ENCODE results near the gene PARP16. TPM values are rescaled to one million over a fixed set of nuclear protein-coding genes. Genes with fewer than 3 reads are reported as not detected.

The PARP16 gene
- total and polyA plus RNA-seq, 8 donors = 2.6 to 17.5 (median 6.7) TPM

DNA sequence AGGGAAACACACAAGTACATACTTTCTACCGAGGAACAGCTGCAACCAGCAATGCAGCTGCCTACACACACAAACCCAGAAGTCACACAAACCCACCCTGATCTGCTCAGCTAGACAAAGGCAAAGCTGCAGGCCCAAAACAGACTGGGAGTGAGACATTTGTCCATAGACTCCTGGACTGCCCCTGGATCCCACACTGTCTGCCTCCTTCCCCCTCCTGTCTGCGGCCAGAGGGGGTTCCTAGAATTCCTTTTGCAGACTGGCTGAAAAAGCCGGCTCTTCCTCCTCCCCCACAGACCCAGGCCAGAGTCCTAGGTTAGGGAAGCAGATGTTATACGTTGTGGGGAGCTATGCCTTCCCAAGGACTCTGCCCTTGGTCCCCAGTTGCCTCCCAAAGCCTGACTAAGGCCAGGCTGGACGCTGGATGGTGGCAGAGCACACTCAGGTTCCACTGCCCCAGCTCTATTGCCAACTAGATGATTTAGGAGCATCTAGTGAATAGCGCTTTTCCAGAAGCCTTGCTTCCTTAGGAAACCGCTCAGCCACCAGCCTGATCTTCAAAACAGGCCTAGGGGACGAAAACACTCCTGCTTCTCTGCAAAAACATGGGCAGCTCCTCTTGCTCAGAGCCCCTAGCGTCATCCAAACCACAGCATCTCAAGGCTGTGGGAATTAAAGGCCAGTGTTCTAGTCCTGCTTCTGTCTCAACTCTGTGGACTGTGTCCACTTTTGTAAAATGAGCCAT, 38.0 kb downstream of the PARP16 start:
- Histone ChIP-seq H3K27ac (peak overlapping the region in 3 of 5 donors; percentile 28 to 72 (median 50)), H3K9me3 (no peaks in the 10 kb centered on the region), H3K36me3 (peaks cover 0 to 10% (median 7%) of the 10 kb centered on the region in 4 donors), H3K27me3 (no peaks in the 10 kb centered on the region), H3K4me1 (peaks cover 0 to 47% (median 16%) of the 10 kb centered on the region in 4 donors), H3K4me3 (no peak overlapping the region)
- TF ChIP-seq POLR2AphosphoS5 (IDR thresholded peaks at IDR 0.05) = no peak
- TF ChIP-seq EP300 (IDR thresholded peaks at IDR 0.05) = no peak
- TF ChIP-seq POLR2A (IDR thresholded peaks at IDR 0.05) = no peak
- TF ChIP-seq, protein P1, sequence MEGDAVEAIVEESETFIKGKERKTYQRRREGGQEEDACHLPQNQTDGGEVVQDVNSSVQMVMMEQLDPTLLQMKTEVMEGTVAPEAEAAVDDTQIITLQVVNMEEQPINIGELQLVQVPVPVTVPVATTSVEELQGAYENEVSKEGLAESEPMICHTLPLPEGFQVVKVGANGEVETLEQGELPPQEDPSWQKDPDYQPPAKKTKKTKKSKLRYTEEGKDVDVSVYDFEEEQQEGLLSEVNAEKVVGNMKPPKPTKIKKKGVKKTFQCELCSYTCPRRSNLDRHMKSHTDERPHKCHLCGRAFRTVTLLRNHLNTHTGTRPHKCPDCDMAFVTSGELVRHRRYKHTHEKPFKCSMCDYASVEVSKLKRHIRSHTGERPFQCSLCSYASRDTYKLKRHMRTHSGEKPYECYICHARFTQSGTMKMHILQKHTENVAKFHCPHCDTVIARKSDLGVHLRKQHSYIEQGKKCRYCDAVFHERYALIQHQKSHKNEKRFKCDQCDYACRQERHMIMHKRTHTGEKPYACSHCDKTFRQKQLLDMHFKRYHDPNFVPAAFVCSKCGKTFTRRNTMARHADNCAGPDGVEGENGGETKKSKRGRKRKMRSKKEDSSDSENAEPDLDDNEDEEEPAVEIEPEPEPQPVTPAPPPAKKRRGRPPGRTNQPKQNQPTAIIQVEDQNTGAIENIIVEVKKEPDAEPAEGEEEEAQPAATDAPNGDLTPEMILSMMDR (IDR thresholded peaks at IDR 0.05) = no peak
- DNase-seq = peak in 1 of 2 donors; percentile 47
- 63 to 81% (median 78%) methylated on average over 9 of the region's 9 CpGs for WGBS, 5 donors
- intact Hi-C loops (cut with DNase I; ENCODE audit: low total_unique reads) = no loop called here

DNA sequence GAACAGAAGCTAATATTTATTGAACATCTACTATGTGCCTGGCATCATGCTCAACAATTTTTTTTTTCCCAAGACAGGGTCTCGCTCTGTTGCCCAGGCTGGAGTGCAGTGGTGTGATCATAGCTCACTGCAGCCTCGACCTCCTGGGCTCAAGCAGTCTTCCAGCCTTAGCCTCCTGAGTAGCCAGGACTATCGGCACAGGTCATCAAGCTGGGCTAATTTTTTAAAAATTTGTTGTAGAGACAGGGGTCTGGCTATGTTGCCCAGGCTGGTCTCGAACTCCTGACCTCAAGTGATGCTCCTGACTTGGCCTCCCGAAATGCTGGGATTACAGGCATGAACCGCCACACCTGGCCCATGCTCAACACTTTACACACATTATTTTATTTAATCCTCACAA, 39.7 kb downstream of the PARP16 start:
- 93 to 97% (median 94%) methylated on average over 6 of the region's 6 CpGs for WGBS, 5 donors
- H3K36me3 ChIP-seq = peaks cover 0 to 10% (median 7%) of the 10 kb centered on the region in 4 donors
- H3K4me1 ChIP-seq = peaks cover 0 to 47% (median 16%) of the 10 kb centered on the region in 4 donors
- H3K9me3 ChIP-seq = no peaks in the 10 kb centered on the region
- peak overlapping the region in 1 of 5 donors; percentile 80 for H3K27ac ChIP-seq
- intact Hi-C loops (cut with DNase I; ENCODE audit: low total_unique reads) = no loop called here
- no peak for DNase-seq
- TF ChIP-seq, protein P1 (IDR thresholded peaks at IDR 0.05) = no peak
- TF ChIP-seq POLR2A (IDR thresholded peaks at IDR 0.05) (no peak), EP300 (IDR thresholded peaks at IDR 0.05) (no peak), POLR2AphosphoS5 (IDR thresholded peaks at IDR 0.05) (no peak)
- H3K4me3 ChIP-seq = no peak overlapping the region
- no peaks in the 10 kb centered on the region for H3K27me3 ChIP-seq

DNA sequence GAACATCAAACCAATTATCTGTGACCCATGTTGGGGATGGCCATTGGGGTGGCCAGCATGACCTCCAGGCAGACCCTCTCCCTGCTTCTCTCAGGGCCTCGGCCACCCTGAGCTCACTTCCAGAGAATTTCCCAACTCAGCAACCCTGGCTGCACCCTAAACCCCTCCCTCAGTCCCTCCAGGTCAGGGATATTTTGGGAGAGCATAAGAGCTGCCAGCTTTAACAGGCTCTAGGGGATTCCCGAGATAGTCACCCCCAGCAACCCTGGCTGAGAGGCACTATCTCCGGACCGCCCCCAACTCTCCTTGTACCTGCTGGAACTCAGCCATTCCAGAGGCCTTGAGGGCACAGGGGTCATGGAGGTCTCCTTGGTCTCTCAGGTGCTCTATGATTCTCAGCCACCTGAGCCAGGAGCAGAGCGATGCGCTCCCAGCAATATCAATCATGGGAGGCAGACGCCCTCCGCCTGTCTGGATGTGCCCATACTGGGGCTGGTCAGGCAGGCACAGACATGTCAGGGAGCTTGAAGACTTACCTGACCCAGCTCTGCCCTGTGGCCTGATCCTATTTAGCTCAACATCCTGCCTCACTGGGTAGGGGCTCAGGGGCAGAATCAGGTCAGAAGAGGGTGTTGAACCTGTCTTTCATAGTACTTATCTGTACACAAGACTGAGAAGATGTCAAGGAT, 40.5 kb downstream of the PARP16 start:
- WGBS, 5 donors = 77 to 93% (median 91%) methylated on average over 8 of the region's 8 CpGs
- intact Hi-C loops (cut with DNase I; ENCODE audit: low total_unique reads) = no loop called here
- DNase-seq = no peak
- no peak for TF ChIP-seq EP300 (IDR thresholded peaks at IDR 0.05)
- no peak for TF ChIP-seq POLR2AphosphoS5 (IDR thresholded peaks at IDR 0.05)
- no peak for TF ChIP-seq POLR2A (IDR thresholded peaks at IDR 0.05)
- TF ChIP-seq, protein P1 (IDR thresholded peaks at IDR 0.05) = no peak
- Histone ChIP-seq H3K27me3 (no peaks in the 10 kb centered on the region), H3K36me3 (peaks cover 0 to 10% (median 7%) of the 10 kb centered on the region in 4 donors), H3K4me3 (no peak overlapping the region), H3K27ac (peak overlapping the region; percentile 8 to 80 (median 66)), H3K4me1 (peaks cover 0 to 42% (median 16%) of the 10 kb centered on the region in 4 donors), H3K9me3 (no peaks in the 10 kb centered on the region)

DNA sequence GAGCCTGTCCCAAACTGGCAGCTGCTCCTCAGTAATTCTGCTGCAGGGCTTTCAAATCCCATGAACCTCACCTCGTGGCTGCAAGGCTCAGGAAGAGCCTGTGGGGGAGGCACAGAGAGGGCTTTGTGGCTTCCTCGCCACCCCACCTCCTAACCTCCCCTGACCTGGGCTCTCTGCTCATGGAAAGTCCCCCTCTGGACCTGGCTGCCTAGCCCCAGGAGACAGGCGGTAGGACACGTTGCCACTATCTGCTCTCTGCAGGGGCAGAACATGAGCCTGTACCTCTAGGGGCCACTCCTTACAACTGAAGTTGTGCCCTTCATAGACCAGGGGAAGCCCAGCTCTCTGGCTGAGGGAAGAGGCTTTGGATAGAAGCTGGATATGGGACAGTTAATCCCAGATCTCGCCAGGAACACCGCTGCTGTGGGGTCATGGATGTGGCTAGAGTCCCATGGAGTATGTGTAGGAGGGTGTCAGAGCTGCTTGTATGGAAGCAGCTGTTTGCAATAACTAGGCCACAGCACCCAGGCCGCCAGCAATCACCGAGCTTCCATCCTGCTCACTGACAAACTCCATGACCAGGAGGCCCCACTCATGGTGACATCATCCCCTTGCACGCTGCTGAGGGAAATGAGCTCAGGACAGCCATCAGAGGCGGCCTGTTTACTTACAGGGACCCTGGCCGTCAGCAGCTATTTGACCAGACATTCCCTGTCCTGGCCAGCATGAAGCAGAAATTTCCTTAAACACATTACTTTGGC, 41.4 kb downstream of the PARP16 start:
- DNase-seq = peak in 1 of 2 donors; percentile 90
- intact Hi-C loops (cut with DNase I; ENCODE audit: low total_unique reads) = no loop called here
- Histone ChIP-seq H3K4me1 (peaks cover 0 to 38% (median 16%) of the 10 kb centered on the region in 4 donors), H3K27me3 (no peaks in the 10 kb centered on the region), H3K9me3 (no peaks in the 10 kb centered on the region), H3K4me3 (no peak overlapping the region), H3K36me3 (peaks cover 0 to 7% (median 5%) of the 10 kb centered on the region in 4 donors), H3K27ac (peak overlapping the region; percentile 8 to 80 (median 66))
- TF ChIP-seq, protein P1 (IDR thresholded peaks at IDR 0.05) = no peak
- peak; percentile 7 to 69 (median 31) for TF ChIP-seq POLR2AphosphoS5 (IDR thresholded peaks at IDR 0.05)
- 71 to 85% (median 81%) methylated on average over 9 to 11 of the region's 11 CpGs for WGBS, 5 donors
